Kidney epithelial cell (primary cell): ENCODE data around the gene ZFP62. TPM values are rescaled to one million over a fixed set of nuclear protein-coding genes. Genes with fewer than 3 reads are reported as not detected.

Experiments
- DNase-seq: peaks from one replicate; pipeline ENCODE4 v3.0.0-alpha.2; 2010; ENCODE audit warnings: low read depth
- H3K27me3 ChIP-seq: 2 replicates; pipeline ENCODE4 v1.6.0; 2011; ENCODE audit warnings: low read length; ENCODE audit not compliant: control insufficient read depth, insufficient read depth
- H3K36me3 ChIP-seq: 2 replicates; pipeline ENCODE4 v1.5.1; 2011; ENCODE audit warnings: low read length; ENCODE audit not compliant: control insufficient read depth, insufficient read depth
- H3K4me3 ChIP-seq: 2 replicates; pipeline ENCODE4 v1.5.1; 2011; ENCODE audit warnings: low read depth, mild to moderate bottlenecking, control low read depth, low read length
- total RNA-seq: library from RNA; depleted of rRNA; stranded (reverse); fragments of >200 nt; gene quantifications from 2 replicates; pipeline ENCODE4 v1.2.3, GENCODE V29; 2015
- TF ChIP-seq, protein P1 (sequence below): IDR thresholded peaks from 2 replicates; pipeline ENCODE4 v1.5.1; 2011; ENCODE audit warnings: mild to moderate bottlenecking, moderate library complexity, low read length, control low read depth, inconsistent platforms; ENCODE audit not compliant: insufficient read depth, poor library complexity, severe bottlenecking

Gene ZFP62
- total RNA-seq, 1 donor from 2014 or later, result 26.0 TPM

DNA sequence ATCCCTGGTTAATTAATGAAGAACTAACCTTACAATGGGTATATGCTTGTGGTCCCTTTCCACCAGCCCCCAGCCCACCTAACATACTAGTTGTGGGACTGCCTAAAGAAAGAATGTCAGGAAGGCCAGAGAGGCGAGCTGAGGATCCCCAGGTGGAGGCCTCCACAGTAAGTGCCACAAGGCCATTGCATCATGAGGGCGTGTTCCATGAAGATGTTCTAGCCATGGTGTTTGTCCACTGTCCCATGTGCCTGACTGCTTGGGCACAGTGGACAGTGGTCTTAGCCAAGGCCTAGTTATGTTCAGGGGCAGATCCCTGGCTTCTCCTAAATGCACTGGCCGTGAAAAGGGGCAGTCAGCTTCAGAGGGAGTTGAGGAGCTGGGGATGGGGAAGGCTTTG lies 21.1 kb downstream of the ZFP62 start:
- TF ChIP-seq, protein P1, sequence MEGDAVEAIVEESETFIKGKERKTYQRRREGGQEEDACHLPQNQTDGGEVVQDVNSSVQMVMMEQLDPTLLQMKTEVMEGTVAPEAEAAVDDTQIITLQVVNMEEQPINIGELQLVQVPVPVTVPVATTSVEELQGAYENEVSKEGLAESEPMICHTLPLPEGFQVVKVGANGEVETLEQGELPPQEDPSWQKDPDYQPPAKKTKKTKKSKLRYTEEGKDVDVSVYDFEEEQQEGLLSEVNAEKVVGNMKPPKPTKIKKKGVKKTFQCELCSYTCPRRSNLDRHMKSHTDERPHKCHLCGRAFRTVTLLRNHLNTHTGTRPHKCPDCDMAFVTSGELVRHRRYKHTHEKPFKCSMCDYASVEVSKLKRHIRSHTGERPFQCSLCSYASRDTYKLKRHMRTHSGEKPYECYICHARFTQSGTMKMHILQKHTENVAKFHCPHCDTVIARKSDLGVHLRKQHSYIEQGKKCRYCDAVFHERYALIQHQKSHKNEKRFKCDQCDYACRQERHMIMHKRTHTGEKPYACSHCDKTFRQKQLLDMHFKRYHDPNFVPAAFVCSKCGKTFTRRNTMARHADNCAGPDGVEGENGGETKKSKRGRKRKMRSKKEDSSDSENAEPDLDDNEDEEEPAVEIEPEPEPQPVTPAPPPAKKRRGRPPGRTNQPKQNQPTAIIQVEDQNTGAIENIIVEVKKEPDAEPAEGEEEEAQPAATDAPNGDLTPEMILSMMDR, result no peak
- Histone ChIP-seq H3K36me3 (no peaks in the 10 kb centered on the region), H3K27me3 (no peaks in the 10 kb centered on the region), H3K4me3 (no peak overlapping the region)
- DNase-seq, result no peak

- TF ChIP-seq, protein P1, result no peak
- no peaks in the 10 kb centered on the region for H3K27me3 ChIP-seq
- no peaks in the 10 kb centered on the region for H3K36me3 ChIP-seq
- DNase-seq, result no peak
- H3K4me3 ChIP-seq, result no peak overlapping the region
These were observed 21.8 kb downstream of the ZFP62 start for GRCh38 chr5:180839227-180839626.

DNA sequence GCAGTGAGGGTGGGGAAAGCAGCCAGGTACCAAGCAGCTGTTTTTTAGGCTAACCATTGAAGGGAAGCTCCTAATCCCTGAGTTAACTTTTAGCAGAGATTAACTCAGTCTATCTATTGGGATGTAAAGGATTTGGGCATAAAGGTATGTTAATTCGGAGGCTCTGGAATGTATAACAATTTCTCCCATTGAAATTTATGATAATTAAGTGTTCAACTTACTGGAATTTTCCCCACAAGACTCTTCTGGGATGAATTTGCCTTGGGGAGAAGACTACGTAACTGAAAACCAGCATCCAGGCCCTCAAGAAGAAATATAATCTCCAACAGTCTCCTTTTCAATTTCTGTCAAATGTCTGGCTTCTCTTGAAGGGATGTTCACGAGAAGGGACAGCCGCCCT lies 23.6 kb downstream of the ZFP62 start:
- TF ChIP-seq, protein P1, result no peak
- H3K4me3 ChIP-seq, result no peak overlapping the region
- H3K36me3 ChIP-seq, result no peaks in the 10 kb centered on the region
- H3K27me3 ChIP-seq, result no peaks in the 10 kb centered on the region
- DNase-seq, result no peak

DNA sequence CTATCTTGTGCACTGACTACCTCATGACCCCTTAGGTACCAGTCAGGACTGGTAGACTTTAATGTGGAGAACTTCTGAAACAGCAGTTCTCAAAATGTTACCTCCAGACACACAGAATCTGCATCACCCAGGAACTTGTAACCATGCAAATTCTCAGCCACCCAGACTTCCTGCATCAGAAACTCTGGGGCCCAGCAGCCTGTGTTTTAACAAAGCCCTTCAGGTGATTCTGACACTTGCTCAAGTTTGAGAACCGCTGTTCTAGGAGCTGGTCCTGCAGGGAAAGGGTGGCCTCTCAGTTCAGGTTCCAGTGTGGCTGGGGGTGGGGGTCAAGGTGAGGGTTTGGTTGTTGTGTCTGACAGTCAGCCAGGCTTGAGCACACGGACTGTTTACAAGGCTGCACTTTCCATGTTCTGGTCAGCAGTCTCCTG lies 28.4 kb downstream of the ZFP62 start:
- Histone ChIP-seq H3K4me3 (no peak overlapping the region), H3K27me3 (no peaks in the 10 kb centered on the region), H3K36me3 (no peaks in the 10 kb centered on the region)
- TF ChIP-seq, protein P1, result no peak
- DNase-seq, result no peak

GRCh38 chr5:180831139-180832093 lies 29.7 kb downstream of the ZFP62 start:
- TF ChIP-seq, protein P1, result no peak
- Histone ChIP-seq H3K27me3 (no peaks in the 10 kb centered on the region), H3K36me3 (no peaks in the 10 kb centered on the region), H3K4me3 (peak overlapping the region; percentile 69)
- no peak for DNase-seq
